Hypothalamus (tissue), 51 donors: ENCODE data around the gene PTPRF.

ENCODE experiments used
- DNase-seq, 51 donors: peaks; one replicate each; lab custom pipeline; 2025; lab: John Stamatoyannopoulos, UW

The PTPRF gene

DNA sequence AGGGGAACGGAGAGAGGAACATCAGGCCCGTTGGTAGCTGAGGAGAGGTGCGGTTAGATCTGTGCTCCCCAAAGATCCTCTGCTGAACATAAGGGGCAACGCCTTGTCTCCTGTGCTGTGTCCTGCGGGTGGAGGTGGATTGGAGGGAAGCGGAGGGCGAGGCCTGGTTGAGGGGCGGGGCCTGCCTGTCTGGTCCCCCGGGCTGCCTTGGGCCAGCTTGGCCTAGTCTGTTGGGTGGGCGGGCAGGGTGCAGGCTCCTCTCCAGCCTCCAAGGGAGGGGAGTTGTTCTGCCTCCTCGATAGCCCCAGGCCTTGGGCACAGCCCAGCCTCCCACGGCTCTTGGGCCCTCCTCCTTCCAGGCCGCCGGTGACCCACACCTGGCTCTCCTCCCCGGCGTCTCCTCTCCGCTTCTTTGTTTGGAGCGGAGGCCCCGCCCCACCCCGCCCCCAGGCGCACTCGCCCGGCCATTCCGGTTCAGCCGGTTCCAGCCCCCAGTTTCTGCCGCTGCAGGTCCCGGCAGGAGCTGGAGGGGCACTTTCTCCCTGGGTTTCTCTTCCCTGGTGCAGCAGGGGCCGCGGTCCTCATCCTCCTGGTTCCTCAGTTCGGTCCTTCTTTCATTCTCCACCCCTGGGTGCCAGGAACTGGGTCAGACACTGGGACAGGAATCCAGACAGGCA lies 19.4 kb downstream of the PTPRF start:
- no peak for DNase-seq

DNA sequence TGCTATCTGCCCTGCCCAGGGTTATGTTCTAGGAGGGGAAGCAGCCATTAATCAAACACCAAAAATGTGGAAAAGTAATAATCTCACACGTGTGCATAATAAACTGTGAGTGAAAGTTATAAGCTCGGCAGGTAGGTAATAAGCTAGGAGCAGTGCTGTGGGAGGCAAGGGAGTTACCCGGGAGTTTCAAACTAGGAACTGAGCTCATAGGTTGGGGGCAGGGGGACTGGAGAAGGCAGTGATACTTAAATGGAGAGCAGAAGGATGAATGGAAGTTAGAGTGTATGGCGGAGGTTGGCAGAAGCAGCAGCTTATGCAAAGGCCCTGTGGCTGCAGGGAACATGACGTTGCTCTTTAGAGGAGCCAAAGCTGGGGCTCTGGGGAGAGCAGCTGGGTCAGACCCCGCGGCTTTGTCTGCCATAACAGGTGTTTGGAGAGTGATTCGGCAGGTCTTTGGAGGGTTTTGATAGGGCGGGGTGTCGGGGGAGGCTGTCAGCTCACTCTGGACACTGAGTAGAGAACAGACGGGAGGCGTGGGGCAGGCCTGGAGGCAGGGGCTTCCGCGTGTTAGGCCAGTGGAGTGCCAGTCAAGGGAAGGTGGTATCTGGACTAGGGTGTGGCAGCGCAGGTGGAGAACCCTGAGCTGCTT lies 20.0 kb downstream of the PTPRF start:
- no peak for DNase-seq

DNA sequence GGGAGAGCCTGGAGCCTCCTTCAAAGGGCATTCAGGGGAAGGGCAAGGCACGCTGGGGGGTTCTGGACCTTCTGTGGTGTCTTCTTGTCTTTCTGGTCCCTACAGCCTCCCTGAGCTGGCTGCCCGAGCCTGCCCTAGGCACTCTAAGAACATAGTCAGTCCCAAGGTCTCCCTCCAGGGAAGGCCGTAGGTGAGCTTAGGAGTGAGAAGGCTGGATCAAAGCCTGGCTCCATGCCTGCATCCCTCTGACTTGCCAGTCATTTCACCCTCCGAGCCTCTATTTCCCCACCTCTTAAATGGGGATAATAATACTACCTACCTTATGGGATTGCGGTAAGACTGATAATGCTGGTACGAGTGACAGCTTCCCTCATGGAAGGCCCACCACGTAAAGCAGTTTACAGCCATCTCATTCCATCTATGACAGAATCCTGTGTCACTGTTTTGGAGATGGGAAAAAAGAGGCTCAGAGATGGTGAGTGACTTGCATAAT lies 20.8 kb downstream of the PTPRF start:
- no peak for DNase-seq

DNA sequence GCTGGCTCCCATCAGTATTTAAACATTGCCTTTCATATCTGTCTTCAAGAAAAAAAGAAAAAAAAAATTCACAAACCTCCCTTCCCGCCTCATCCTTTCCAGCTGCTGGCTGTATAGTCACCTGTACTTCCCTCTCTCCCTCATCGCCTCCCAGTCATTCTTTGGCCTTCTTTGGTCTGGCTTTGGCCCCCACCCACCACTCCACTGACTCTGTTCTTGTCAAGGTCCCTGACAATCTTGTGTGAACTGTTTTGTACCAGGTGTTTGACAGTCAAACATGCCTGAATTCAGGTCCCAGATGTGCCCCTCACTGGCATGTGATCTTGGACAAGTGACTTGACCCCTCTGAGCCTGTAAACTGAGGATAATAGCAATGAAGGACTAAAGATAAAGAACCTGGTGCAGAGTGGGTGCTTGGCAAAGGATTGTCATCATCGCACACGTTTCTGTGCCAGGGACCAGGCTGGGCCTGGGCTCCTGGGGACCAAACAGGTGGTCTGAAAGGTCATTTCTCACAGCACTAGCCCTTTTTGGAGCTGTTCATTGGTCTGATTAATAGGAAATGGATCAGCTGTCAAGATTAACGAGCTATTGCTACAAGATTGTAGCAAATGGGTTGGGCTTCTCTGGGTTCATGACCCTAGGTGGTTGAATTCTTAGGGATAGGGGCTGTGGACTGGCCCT lies 21.5 kb downstream of the PTPRF start:
- no peak for DNase-seq

DNA sequence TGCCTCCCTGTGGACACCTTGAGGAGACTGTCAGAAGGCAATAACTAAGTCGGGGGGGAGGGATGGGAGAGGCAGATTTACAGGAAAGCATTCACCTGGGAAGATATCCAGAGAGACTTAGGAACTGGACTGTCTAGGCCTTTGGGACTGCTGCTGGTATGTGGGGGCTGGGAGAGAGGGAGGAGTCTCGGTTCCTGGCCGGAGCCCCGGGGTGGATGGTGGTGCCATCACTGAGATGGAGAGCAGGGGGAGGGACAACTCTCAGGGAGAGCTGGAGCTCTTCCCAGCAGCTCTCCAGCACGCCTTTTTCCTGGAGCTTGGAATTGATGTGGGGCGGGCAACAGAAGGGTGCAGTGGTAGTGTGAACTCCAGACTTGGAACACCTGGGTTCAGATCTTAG lies 22.1 kb downstream of the PTPRF start:
- DNase-seq = peak in 46 of 51 donors; percentile 18 to 94 (median 76)

DNA sequence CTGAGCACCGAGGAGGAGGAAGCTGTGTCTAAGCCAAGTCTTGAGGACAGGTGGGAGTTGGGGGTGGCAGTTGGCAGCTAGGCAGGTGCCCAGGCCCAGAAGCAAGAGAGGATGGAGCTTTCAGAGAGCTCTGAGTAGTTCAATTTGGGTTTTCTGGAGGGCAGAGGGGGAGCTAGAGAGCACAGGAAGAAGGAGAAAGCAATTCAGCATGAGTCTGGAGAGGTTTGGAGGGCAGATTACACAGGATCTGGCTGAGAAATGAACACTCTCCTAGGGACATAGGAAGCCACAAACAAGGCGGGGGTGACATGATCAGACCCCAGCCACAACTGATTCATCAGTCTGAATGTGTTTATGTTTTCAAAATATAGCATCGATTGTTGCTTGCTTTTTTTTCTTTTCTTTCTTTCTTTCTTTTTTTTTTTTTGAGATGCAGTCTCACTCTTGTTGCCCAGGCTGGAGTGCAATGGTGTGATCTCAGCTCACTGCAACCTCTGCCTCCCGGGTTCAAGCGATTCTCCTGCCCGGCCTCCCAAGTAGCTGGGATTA lies 23.8 kb downstream of the PTPRF start:
- DNase-seq = peak in 2 of 51 donors; percentile 12 to 27

GRCh38 chr1:43556782-43557181 lies 26.1 kb downstream of the PTPRF start:
- DNase-seq = no peak

DNA sequence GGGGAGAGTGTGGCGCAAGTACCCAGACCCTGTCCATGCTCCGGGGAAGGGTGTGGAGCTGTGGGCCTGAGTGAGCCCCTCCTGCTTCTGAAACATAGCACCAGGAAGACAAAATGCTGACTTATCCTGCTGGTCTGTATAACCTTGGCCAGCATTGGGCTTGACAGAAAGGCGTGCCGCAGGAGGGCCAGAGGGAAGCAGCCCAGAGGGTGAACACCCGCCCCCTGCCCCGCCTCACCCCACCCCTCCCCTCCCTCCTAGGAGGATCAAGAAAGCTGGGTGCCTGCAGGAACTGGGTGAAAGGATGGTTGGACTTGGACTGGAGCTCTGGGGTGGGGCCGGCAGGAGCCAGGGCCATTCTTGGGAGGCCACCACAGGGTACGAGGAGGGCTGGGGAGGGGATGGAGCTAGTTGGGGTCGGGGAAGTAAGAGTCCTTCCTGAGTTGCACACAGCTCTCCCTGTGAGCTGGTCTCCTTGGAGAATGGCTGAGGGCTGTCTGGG lies 27.1 kb downstream of the PTPRF start:
- DNase-seq = no peak

DNA sequence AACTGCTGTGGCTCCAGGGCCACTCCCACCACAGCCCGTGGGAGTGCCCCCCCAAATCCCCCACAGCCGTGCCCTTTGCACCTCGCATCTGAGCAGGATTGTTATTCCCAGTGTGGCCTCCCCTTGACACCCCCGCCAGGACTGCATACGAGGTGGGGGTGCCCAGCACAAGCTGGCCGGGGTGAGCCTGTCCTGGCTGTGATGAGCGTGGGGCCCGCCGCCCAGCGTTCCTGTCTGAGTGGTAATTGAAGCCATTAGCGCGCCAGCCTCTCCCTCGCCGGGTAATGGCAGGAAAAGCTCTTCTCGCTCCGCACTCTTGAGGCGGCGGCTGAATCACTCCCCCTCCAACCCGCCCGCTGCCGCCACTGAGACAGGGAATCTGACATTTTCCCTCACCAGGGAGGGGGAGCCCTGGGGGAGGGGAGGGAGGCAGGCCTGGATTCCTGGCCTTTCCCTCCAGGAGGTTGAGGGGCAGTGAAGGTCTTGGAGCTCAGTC lies 27.7 kb downstream of the PTPRF start:
- peak in 29 of 51 donors; percentile 19 to 70 (median 47) for DNase-seq

DNA sequence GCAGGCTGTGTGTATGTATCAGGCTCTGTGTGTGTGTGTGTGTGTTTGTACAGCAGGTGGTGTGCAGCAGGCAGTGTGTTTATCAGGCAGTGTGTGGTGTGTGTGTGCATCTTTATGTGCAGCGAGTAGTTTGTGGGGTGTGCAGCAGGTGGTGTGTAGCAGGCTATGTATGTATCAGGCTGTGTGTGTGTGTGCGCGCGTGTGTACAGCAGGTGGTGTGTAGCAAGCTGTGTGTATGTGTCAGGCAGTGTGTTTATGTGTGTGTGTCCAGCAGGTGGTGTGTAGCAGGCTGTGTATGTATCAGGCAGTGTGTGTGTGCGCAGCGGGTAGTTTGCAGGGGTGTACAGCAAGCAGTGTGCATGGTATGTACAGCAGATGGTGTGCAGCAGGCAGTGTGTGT lies 29.0 kb downstream of the PTPRF start:
- no peak for DNase-seq

GRCh38 chr1:43560286-43560685 lies 29.6 kb downstream of the PTPRF start:
- DNase-seq = no peak

DNA sequence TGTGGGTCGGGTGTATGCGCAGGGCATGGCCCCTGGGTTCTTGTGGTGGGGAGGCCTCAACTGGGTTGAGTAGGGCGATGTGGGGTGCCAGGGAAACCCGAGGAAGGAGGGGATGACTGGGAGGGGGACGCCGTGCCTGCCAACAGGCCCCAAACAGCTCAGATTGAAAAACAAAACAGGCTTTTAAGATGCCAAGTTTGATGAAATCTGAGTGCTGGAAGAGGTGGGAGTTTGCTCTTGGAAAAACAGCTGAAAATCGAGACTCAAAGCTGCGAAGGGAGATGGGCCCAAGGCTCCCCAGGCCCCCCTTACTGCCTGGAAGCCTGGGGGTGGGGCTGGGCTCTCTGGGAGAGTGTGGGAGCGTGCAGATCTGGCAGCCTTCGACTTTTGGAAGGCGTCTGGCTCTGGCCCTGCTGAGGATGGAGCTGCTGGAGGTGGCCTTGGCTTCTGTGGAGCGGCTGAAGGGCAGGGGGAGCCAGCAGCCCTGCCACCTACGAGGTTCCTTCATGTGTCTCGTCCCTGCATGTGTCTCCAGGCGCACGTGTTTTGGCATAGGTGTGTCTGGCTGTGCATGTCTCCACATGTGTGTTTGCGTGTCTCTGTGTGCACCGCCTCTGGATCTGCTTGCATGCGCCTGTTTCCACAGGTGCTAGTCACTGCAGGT lies 33.3 kb downstream of the PTPRF start:
- DNase-seq = peak in 20 of 51 donors; percentile 10 to 80 (median 24)

DNA sequence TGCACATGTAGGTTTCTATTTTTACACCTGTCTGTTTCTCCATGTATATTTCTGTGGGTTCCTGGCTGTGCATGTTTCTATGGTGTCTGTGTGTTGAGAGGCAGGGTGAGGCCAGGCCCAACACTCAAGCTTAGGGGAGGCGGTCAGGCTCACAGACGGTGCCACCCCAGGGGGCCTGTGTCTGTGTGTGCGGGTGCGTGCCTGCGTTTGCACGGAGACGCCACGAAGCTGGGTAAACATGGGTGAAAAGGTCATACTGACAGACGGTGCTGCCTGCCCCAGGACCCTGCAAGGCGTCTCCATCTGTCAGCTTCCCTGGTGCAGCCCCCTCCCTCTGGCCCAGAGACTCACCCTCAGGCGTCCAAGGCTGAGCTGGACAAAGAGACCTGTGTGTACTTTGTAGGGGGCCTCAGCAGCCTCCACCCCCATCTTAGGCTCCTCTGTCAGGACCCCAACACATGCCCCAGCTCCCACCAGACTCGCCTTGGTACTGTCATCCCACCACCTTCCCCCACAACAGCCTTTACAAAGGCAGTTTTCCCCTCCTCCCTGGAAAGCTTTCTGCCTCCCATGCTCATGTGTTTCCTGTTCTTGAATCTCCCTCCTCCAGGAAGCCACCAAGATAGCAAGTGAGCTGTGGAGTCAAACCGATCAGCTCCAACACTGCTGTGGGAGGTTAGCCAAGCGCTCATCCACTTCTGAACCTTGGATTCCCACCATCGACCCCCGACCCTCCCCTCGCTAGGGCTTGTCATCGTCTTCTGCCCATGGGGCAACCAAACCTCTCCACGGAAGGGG lies 34.1 kb downstream of the PTPRF start:
- DNase-seq = no peak

GRCh38 chr1:43565600-43566360 lies 35.1 kb downstream of the PTPRF start:
- peak in 43 of 51 donors; percentile 12 to 81 (median 57) for DNase-seq

- DNase-seq = peak in 9 of 51 donors; percentile 12 to 47 (median 19)
These were observed 35.8 kb downstream of the PTPRF start for GRCh38 chr1:43566382-43567044.

DNA sequence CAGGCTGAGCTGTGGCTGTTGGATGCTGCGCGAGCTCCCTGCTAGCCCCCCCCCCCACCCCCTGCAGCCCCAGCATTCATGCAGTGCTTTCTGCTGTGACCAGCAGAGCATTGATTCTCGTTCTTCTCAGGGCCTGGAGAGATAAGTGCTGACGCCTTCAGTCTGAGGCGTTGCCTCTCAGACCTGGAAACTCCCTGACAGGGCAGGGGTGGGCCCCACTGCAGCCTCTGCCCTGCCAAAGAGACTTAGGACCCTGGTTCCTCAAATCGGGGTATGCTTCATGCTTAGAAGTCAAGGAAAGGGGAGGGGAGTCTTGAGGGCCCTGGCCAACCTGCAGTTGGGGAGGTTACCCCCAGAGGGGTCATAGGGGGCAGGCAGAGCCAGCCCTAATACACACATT lies 38.5 kb downstream of the PTPRF start:
- no peak for DNase-seq

DNA sequence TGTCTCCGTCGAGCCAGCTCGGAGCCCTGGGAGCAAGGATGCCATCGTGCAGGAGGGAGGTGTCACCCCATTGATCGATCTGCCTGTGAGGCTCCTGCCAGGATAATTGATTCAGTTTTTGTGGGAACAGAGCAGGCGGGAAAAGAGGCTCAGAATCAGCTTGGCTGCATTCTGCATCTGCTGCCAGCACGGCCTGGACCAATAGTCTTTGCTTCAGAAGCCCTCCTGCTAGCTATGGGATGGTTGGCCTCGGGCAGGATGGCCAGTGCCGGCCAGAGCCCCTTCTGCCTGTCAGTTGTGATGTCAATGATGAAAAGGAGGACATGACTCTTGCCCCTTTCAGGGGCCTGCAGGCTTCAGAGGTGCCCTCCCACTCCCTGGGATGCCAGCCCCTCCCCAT lies 39.6 kb downstream of the PTPRF start:
- DNase-seq = no peak

- DNase-seq = peak in 3 of 51 donors; percentile 8 to 28 (median 18)
These were observed 40.0 kb downstream of the PTPRF start for GRCh38 chr1:43570715-43571114.
